Measurements from ENCODE around the gene CCDC85B. TPM values are rescaled to one million over a fixed set of nuclear protein-coding genes. Genes with fewer than 3 reads are reported as not detected.
A peak's percentile ranks its signal among the peaks of the same experiment; 100 is the strongest.

CCDC85B gene
- total and polyA plus RNA-seq, 4 donors, result 4.3 to 12.6 (median 6.9) TPM

- WGBS, result 1% methylated on average over 10 of the region's 10 CpGs
These were observed 31.8 kb upstream of the CCDC85B start for GRCh38 chr11:65858681-65859087.

DNA sequence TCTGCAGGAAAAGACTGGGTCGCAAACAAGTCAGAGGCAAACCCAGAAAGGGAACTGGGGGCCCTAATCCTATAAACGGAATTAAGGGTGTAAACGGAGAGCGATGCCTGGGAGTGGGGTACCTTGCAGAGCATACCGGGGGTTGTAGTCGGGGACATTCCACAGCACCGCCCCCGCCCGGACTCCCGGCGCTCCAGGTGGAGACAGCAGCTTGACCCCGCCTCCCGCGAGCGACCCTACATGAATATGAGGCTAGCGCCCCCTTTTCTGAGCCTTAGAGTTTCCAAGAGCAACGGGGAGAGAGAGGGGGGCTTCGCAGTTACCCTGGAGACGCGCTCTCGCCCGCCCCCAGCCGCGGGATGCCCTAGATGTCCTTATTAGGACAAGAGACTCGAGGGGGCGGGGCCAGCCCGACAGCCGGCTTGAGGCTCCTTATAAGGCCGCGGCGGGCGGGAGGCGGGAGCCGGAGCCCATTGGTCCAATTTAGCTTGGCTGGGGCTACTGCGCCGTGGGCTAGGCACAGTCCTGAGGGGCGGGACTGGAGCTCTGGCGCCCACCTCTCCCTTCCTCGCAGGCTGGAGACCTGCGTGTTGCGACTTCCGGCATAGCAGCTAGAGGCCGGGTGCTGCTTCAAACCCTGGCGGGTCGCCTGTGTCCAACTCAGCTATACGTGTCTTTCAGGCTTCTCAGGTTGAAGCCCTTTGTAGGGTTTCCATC is 31.2 kb upstream of the CCDC85B start:
- under 1% methylated on average over 46 of the region's 46 CpGs for WGBS
- Histone ChIP-seq H3K27me3 (ENCODE audit: control insufficient read depth in 4 of 4, insufficient read depth in 4 of 4, low read length in 3 of 4) (no peaks in the 10 kb centered on the region), H3K36me3 (ENCODE audit: control insufficient read depth in 4 of 4, insufficient read depth in 3 of 4, low read depth in 1 of 4, low read length in 3 of 4) (peaks cover 11 to 32% (median 23%) of the 10 kb centered on the region in 4 donors), H3K9me3 (ENCODE audit: control insufficient read depth in 4 of 4, low read length in 3 of 4) (no peaks in the 10 kb centered on the region), H3K4me3 (ENCODE audit: low read depth in 1 of 3, low read length in 3 of 3) (peak overlapping the region; percentile 12 to 84 (median 59)), H3K4me1 (ENCODE audit: control insufficient read depth in 4 of 4, insufficient read depth in 4 of 4, low read length in 3 of 4) (peaks cover 10 to 48% (median 32%) of the 10 kb centered on the region in 4 donors), H3K9ac (ENCODE audit: low read depth in 1 of 2, low read length in 2 of 2) (peak overlapping the region; percentile 9 to 92), H3K27ac (ENCODE audit: low read depth in 1 of 2, low read length in 2 of 2) (peak overlapping the region; percentile 81 to 96)
- TF ChIP-seq GABPA (IDR thresholded peaks at IDR 0.05 in 1 of 2, conservative IDR thresholded peaks at IDR 0.05 in 1 of 2) (peak in 1 of 2 donors; percentile 19), JUND (IDR thresholded peaks at IDR 0.05) (no peak), MAX (IDR thresholded peaks at IDR 0.05) (peak; percentile 12), YY1 (IDR thresholded peaks at IDR 0.05) (peak; percentile 53), EGR1 (IDR thresholded peaks at IDR 0.05; ENCODE audit: low read depth in 2 of 2) (peak; percentile 74 to 75), HNF4A (conservative IDR thresholded peaks at IDR 0.05) (no peak), RXRA (IDR thresholded peaks at IDR 0.05) (no peak), TAF1 (conservative IDR thresholded peaks at IDR 0.05) (peak; percentile 77), REST (IDR thresholded peaks at IDR 0.05) (peak; percentile 82), NR2F2 (IDR thresholded peaks at IDR 0.05) (no peak), ZBTB33 (IDR thresholded peaks at IDR 0.05) (no peak), SP1 (IDR thresholded peaks at IDR 0.05) (peak; percentile 63)
- TF ChIP-seq, protein P1, sequence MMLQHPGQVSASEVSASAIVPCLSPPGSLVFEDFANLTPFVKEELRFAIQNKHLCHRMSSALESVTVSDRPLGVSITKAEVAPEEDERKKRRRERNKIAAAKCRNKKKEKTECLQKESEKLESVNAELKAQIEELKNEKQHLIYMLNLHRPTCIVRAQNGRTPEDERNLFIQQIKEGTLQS (IDR thresholded peaks at IDR 0.05), result peak; percentile 1
- peak; percentile 95 for DNase-seq (ENCODE audit: low spot score)

More at GRCh38 chr11:65858681-65859087, 31.8 kb upstream of the CCDC85B start:
- peaks cover 10 to 48% (median 32%) of the 10 kb centered on the region in 4 donors for H3K4me1 ChIP-seq (ENCODE audit: control insufficient read depth in 4 of 4, insufficient read depth in 4 of 4, low read length in 3 of 4)
- H3K9me3 ChIP-seq (ENCODE audit: control insufficient read depth in 4 of 4, low read length in 3 of 4), result no peaks in the 10 kb centered on the region
- H3K36me3 ChIP-seq (ENCODE audit: control insufficient read depth in 4 of 4, insufficient read depth in 3 of 4, low read depth in 1 of 4, low read length in 3 of 4), result peaks cover 11 to 32% (median 24%) of the 10 kb centered on the region in 4 donors
- H3K9ac ChIP-seq (ENCODE audit: low read depth in 1 of 2, low read length in 2 of 2), result peak overlapping the region; percentile 4 to 84
- peak overlapping the region; percentile 46 to 84 (median 59) for H3K4me3 ChIP-seq (ENCODE audit: low read depth in 1 of 3, low read length in 3 of 3)
- TF ChIP-seq HNF4G (IDR thresholded peaks at IDR 0.05) (no peak), JUND (IDR thresholded peaks at IDR 0.05) (peak in 1 of 2 donors; percentile 9)
- peak overlapping the region; percentile 81 to 96 for H3K27ac ChIP-seq (ENCODE audit: low read depth in 1 of 2, low read length in 2 of 2)
- no peaks in the 10 kb centered on the region for H3K27me3 ChIP-seq (ENCODE audit: control insufficient read depth in 4 of 4, insufficient read depth in 4 of 4, low read length in 3 of 4)
- no peak for DNase-seq (ENCODE audit: low spot score)
